Glomerular visceral epithelial cell (primary cell): Measurements from ENCODE around the gene GALM.
"Not testable (repeated sequence)": the region's sequence is repeated elsewhere in the genome, so short reads cannot be mapped to it uniquely, and the experiment has no call there.

ENCODE experiments used
- DNase-seq: peaks from one replicate; pipeline ENCODE4 v3.0.0-alpha.2; 2016; ENCODE audit errors: extremely low spot score

The GALM gene

DNA sequence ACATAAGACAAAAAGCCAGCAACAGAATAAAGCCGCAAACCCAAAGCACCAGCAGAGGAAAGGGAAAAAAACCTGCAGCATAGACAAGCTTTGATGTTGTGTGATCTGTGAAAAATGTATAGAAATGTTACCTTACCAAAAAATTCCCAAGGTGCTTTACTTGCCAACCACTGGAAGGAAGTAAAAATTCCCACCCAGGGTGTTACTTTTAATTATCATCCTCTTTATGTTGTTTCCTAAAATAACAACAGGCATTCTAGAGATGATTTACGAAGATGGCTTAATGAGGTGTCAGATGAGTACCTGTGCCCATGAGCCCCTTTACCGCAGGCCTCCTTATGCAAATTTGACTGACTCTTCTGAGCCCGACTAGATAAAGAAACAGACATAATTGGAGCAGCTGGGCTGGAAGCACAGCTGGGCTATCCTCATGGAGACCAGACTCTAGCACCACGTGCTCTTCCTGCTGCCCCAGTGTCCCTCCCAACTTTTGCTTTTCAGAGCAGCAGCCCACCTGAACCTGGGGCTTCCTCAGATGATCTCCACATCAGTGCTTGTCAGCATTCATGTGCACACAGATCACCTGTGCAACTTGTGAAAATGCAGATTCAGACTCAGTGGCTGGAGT is 43.8 kb downstream of the GALM start:
- DNase-seq = no peak

DNA sequence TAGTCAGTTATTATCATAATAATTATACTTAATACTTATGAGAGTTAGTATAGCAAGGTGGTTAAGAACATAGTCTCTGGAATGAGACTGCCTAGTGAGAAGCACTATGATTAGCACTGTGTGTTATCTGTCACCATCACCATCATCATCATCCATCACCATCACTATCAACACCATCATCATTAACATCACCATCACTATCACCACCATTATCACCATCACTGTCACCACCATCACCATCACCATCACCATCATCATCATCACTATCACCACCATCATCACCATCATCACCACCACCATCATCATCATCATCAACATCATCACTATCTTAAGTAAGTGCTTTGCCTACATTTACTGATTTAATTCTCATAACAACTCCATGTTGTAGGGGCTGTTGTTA is 45.6 kb downstream of the GALM start:
- DNase-seq = no peak

DNA sequence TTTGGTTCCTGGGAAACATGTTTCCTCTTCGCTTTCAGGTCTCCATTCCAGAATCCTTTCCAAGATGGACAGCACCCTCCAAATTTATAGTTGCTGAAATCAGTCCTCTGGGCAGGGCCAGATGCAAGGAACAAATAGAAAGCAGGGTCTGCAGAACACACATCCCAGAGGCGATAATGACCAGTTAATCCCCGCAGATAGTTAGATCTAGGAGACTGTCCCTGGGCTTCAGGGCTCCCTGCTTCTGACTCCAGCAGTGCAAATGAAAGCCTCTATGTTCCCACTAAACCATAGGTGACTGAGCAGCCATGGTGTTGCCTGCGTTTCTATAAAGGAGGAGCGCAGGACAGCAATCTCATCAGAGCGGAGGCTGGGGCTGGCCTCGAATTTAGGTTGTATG is 46.5 kb downstream of the GALM start:
- no peak for DNase-seq

DNA sequence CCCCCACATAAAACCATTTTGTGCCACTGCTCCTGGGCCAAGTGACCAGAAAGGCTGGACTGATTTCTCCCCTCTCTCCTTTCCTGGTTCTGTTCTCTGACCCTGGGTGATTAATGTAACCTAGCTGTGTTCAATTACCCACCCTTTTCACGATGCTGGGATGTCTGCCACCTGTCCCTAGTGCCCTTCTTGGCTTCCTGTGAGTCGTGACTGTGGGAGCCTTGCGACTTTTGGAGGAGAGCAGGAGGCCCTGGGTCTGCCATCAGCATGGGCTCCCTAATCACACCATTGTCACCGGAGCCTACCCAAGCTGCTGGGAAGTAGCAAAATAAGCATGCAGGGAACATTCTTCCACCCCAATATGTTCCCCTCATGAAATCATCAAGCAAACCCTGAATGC is 47.0 kb downstream of the GALM start:
- no peak for DNase-seq

DNA sequence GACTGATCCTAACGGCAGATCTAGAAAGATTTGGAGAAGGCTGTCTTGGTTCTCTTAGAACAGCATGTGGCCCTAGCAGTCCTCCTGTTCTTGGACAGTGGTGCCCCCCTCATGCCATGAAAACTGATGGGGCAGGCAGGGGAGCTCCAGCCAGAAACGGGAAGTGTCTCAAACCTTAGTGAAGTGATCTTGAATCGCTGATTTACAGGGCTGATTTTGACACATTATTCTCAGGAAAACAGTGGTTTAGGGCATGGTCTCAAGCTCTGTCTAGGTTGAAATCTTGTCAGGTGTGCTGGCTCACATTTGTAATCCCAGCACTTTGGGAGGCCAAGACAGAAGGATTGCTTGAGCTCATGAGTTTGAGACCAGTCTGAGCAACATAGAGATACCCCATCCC is 47.4 kb downstream of the GALM start:
- no peak for DNase-seq

DNA sequence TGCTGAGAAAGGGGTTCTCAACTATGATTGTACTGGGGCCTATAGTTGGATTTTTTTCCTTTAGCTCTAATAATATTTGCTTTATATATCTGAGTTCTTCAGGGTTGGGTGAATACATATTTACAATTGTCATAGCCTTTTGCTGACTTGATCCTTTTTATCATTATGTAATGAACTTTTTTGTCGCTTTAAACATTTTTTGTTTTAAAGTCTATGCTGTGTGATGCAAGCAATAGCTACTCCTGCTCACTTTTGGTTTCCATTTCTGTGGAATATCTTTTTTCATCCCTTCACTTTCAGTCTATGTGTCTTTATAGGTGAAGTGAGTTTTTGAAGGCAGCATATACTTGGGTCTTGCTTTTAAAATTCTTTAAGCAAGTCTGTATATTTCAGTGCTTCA is 49.0 kb downstream of the GALM start:
- not testable (repeated sequence) for DNase-seq

DNA sequence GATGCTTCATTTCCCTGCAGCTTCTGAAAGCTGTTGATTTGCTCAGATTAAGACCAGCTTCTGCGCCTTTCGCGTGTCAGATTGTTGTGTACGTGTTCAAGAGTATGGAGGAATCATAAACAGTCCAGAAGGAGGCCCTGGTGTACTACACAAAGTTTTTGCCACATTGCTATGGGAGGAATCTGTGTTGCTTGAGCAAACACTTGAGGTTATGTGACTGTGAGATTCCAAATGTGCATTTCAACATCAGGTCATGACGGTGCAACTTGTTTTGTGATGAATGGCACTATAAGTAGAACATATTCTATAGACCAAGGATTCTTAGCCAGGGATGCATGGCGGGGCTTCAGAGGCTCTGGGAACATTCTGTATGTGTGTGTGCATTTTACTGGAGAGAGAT is 50.3 kb downstream of the GALM start:
- DNase-seq = no peak

DNA sequence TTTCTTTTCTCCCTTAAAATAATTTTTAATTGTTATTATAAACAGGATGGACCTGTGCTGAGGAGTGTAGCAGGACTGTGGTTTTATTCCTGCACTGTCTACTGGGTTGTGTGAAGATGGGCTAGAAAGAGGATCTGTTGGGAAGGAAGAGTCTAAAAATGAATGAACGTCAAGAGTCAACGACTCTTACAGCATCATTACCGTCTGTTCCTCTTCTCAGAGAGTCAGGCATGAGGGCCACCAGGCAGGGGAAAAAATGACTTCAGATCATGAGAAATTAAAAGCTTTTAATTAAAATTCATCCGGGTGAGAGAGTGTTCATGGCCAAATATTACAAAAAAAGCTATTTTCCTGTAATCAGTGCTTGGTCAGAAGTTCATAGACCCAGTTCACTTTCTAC is 52.7 kb downstream of the GALM start:
- DNase-seq = no peak

DNA sequence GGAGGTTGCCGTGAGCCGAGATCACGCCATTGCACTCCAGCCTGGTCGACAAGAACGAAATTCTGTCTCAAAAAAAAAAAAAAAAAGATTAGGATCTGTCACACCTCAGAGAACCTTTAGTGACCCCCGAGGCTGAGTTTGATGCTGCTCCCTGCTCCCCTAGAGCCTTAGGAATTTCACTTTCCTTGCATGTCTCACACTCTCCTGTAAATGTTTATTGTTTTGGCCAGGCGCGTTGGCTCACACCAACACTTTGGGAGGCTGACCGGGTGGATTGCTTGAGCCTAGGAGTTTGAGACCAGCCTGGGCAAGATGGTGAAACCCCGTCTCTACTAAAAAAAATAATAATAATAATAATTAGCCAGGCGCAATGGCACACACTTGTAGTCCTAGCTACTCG is 53.8 kb downstream of the GALM start:
- DNase-seq = no peak

DNA sequence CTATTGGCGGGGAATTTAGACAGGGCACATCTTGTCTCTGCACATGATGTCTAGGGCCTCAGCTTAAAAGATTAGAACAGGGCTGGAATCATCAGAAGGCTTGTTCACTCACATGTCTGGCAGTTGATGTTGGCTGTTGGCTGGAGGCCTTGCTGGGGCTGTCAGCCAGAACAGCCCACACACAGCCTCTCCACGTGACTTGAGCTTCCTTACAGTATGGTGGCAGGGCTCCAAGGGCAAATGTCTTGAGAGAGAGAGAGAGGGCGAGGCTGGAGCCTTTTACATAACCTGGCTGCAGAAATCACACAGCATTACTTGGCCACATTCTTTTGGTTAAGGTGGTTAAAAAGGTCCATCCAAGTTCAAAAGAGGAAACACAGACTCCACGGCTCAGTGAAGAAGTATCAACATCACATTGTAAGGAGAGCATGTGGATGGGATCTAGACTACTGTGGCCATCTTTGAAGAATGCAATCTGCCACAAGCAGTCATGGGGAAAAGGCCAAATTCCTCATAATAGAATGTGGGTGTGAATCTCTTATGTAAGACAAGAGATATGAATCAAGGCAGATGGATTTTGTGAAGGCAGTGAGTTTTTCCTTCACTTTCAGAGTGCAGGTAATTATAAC is 54.8 kb downstream of the GALM start:
- peak; percentile 99 for DNase-seq

DNA sequence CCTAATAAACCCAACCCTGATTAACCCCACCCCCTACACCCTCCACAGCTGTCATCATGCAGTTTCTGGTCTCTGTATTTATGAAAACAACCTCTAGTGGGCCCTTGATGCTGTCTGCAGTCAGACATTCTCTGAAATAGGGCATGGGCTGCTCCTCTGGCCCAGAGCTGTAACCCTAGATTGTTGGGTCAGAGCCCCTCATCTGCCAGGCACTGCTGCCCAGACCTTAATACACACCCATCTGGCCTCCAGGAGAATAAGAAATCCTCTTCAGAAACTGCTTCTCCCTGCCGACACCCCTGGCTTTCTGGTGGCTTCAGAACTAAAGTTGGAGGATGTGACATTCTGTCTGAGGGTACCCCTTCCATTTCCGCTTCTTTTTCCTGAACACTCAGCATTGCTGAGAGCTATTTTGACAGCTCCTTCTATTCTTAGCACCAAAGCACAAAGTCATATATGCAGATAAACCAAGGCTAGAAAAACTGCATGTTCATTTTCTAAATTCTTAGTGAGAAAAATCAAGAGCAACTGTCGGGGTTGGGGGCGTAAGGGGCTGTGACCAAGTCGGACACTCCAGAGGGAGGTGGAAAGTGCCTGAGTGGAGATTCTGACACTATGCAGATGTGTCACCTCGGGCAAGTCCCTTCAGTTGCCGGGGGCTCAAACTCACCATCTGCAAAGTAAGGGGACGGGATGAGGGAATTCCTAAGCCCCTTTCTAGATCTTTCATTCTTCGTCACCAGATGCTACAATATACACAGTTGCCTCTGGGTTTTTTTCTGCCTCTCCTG is 56.6 kb downstream of the GALM start:
- no peak for DNase-seq

DNA sequence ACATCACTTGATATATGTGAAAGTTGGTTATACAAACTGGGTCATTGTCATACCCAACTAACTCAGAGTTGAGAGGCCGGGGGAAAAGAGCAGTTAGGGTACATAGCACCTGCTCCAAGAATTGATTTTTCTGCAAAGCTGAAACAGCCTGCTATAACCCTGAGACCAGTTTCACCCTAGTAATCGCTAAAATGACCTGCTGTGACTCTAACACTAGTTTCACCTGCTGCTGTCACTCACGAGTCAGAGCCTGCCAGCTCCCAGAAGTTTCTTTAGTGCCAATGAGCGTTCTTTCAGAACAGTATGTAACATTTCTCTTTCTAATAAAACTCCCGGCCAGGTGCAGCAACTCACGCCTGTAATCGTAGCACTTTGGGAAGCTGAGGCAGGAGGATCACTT is 57.3 kb downstream of the GALM start:
- DNase-seq = no peak

DNA sequence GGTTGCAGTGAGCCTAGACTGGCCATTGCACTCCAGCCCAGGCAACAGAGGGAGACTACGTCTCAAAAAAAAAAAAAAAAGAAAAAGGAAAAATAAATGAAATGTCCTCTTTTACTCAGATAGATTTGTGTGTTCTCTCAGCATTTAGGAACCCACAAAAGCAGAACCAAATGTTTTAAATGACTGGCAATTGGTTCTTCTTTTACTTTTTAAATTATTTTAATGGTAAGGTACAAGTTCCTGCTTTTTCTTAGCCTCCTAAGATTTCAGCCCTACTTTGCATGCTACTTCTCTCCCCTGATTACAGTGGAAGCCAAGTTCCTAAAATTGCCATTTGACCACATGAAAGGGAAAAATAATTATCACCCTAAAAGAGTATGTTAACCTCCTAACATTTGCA is 61.7 kb downstream of the GALM start:
- no peak for DNase-seq

DNA sequence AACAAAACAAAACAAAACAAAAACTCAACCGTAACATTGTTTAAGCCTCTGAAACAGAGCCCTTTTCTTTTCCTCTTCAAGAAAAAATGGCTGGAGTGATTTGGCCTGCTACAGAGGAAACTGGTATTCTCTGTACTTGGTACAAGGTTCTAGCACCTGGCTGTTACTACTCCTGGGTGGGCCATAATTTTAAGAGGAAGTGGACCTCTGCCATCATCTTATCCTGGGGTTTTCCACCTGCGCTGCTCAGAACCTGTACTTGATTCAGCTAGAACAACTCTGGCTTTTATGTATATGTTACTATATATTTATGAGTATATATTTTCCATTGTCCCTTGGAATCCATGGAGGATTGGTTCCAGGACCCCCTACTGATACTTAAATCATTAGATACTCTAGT is 62.8 kb downstream of the GALM start:
- no peak for DNase-seq

DNA sequence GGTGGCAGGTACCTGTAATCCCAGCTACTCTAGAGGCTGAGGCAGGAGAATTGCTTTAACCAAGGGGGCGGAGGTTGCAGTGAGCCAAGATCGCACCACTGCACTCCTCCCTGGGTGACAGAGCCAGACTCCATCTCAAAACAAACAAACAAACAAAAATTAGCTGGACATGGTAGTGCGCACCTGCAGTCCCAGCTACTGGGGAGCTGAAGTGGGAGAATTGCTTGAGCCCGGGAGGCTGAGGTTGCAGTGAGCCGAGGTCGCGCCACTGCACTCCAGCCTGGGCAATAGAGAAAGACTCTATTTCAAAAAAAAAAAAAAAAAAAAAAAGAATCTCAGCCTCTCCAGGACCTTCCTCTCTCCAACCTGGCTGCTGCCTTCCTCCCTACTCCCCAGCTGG is 65.2 kb downstream of the GALM start:
- no peak for DNase-seq

DNA sequence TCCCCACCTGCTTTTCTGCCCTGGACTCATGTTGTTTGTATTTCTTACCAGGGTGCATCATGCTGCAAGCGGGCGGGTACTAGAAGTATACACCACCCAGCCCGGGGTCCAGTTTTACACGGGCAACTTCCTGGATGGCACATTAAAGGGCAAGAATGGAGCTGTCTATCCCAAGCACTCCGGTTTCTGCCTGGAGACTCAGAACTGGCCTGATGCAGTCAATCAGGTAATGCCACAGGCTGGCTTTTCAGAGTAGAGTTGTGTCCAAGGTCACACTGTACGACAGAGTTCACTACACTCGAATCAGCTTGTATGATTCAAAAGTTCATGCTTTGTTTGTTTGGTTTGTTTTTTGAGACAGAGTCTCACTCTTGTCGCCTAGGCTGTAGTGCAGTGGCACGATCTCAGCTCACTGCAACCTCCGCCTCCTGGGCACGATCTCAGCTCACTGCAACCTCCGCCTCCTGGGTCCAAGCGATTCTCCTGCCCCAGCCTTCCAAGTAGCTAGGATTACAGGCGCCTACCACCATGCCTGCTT is 65.8 kb downstream of the GALM start:
- no peak for DNase-seq

DNA sequence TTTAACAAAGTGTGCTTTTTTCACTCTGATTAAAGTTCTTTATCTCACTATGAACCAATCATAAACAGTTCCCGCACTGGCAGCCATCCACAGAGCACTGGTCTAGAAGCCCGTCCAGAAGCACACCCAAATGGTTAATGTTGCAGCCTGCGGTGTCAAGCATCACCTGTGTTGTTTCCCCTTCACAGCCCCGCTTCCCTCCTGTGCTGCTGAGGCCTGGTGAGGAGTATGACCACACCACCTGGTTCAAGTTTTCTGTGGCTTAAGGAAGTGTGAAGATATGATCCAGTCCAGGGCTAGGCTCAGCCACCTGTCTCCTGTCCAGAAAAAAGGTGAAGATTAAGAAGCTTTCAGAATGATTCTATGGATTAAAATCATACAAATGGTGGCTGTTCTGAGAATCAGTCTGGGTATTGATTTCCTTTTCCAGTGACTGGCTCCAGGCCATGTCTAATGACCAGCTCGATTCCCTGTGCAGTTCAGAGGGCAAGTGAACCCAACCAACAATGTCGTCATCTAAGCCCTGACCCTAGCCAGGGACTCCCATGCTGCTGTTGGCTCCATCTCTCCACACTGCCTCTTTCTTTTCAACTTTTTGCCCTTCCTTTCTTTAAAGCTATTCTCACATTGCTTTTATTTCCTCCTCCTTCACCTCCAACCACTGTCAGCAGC is 67.5 kb downstream of the GALM start:
- no peak for DNase-seq

DNA sequence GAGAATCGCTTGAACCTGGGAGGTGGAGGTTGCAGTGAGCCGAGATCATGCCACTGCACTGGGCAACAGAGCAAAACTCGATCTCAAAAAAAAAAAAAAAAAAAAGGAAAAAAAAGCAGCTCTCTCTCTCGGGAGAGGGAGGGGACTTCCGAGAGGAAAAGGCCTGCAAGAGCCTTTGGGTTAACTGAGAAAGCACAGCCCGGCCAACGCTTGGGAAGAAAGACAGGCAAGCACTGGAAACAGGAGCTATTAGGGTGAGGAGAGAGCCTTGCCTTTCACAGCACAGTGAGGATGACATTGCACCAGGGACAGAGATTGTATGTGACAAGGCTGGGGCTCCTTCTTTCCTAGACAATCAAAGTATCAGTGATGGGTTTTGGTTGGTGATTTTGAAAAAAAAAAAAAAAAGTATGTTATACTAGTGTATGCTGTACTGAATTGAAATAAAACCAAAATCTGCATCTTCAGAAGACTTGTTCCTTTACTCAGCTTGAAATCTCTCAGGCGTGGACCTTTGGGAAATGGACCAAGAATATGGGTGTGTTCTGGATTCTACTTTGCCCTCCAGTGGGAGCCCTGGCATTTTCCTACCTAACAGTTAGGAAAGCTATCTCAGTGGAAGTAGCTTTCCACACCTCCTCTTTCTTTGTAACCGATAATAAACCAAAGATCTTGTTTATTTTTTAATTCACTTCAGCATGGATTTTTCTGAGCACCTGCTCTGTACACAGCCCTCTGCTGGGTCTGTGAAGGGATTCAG is 68.6 kb downstream of the GALM start:
- DNase-seq = no peak

DNA sequence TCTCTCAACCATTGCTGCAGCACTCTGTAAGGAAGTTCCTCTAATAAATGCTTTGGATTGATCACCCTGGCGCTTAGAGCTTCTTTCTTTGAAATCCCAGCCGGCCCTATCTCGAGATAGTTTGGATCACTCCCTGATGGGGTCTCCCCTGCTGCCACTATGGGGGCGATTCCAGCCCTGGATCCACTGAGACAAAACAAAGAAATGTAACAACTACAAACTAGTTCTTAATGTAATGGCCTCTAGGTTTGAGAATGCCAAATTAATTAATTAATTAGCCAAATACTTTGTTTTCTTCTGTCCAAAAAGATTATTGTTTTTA is 70.0 kb downstream of the GALM start:
- no peak for DNase-seq

DNA sequence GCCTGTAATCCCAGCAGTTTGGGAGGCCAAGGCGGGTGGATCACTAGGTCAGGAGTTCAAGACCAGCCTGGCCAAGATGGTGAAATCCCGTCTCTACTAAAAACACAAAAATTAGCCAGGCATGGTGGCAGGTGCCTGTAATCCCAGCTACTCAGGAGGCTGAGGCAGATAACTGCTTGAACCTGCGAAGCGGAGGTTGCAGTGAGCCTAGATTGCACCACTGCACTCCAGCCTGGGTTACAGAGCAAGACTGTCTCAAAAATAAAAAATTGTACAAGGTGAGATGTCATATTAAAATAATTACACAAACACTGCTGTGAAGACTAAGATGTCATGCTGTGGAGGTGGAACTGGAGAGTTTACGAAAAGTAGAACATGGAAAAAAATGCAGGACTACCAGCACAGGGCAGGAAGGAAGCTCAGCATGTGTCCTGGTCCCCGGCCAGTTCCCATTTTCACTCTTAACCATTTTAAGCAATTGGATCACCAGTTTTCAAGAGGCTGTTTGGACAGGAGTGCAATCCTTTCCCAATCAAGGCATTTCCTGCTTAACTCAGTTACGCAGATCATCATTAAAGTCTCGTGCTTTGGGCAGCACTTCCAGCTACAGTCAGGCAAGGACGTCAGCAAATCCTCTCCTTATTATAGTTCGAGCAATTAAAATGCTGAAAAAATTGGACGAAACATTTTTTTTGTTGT is 71.2 kb downstream of the GALM start:
- DNase-seq = not testable (repeated sequence)

DNA sequence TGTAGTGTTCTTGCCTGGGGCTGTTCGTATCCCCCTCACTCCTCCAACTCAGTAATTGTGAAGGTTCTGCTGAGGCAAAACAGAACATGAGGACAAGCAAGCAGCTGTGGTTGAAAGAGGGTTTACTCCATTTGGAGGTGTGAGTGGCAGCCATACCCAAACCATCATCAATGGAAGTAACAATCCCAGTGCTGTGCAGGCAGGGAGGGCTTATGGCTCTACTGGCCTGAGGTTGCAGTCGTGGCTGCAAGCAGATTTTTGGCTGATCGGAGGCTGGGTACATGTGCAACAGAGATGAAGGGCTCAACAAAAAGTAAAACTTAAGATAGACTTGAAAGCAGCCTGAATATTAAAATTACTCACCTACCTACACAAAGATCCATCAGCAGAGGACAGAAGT is 72.0 kb downstream of the GALM start:
- DNase-seq = no peak
